Measurements from ENCODE around the gene NRAP.

The NRAP gene

GRCh38 chr10:113686028-113686427 is 22.2 kb upstream of the NRAP start:
- peaks cover 24% of the 10 kb centered on the region for H3K36me3 ChIP-seq
- no peaks in the 10 kb centered on the region for H3K27me3 ChIP-seq
- no peak overlapping the region for H3K9ac ChIP-seq
- H3K4me2 ChIP-seq, result no peak overlapping the region
- peaks cover 73% of the 10 kb centered on the region for H3K9me3 ChIP-seq
- no peaks in the 10 kb centered on the region; the same call in 1 of the 2 replicates for H4K20me1 ChIP-seq
- H3K4me1 ChIP-seq, result peaks cover 20% of the 10 kb centered on the region
- H3K27ac ChIP-seq, result no peak overlapping the region
- no peak overlapping the region for H3K4me3 ChIP-seq
- TF ChIP-seq Cebpa-rat (IDR thresholded peaks at IDR 0.05), result no peak

- H3K4me1 ChIP-seq, result peaks cover 26% of the 10 kb centered on the region
- peaks cover 50% of the 10 kb centered on the region for H3K9me3 ChIP-seq
- no peak overlapping the region for H3K4me2 ChIP-seq
- H3K9ac ChIP-seq, result no peak overlapping the region
- H3K36me3 ChIP-seq, result peaks cover 20% of the 10 kb centered on the region; the same call in 1 of the 2 replicates
- H3K27ac ChIP-seq, result no peak overlapping the region
- no peak overlapping the region for H3K4me3 ChIP-seq
- H4K20me1 ChIP-seq, result no peaks in the 10 kb centered on the region; the same call in 1 of the 2 replicates
- no peak for TF ChIP-seq Cebpa-rat (IDR thresholded peaks at IDR 0.05)
- no peaks in the 10 kb centered on the region for H3K27me3 ChIP-seq
These were observed 19.5 kb upstream of the NRAP start for GRCh38 chr10:113683300-113683699.

DNA sequence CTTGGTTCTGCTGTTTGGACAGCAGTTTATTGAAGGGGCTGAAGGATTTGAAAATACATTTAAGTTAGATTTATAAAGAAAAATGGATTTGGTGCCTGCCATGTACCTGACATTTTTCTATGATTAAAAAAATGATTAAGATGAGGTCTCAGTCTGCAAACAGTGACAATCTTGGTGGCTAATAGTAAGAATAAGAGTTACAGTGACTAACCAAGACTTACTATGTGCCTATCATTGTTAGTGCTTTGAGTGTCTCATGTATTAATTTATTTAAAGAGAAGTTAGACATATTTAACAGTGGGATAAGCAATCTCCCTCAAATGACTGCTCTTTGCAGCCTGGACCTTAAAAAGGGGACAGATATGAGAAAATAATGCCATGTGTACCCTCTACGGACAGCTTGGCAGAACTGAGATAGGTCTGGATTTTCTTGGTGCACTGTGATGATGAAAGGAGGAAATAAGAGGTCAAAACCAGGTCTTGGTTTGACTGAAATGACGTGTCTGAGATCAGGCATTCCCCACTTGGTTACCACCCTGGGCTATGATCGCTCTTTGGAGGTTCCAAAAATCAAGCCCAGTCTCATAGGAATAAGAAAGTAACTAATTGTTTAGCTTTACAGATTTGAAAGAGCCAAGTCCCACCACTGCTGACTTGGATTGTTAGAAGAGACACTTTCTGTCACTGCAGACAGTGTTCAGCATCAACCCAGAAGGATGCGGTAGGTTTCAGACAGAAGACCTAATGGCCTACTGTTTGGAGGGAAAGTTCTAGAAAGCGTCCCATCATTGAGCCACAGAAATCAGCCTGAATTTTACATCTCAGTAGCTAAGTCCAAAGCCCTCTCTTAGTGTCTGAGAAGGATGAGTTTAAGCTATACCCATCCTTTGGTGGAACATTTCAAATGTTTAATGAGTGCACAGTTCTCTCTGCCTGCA is 18.0 kb upstream of the NRAP start:
- Histone ChIP-seq H3K4me2 (peak overlapping the region; percentile 94), H3K4me3 (no peak overlapping the region), H3K27me3 (no peaks in the 10 kb centered on the region), H3K9me3 (peaks cover 36% of the 10 kb centered on the region), H3K36me3 (peaks cover 18% of the 10 kb centered on the region; the same call in 1 of the 2 replicates), H3K9ac (no peak overlapping the region; the same call in 1 of the 2 replicates), H3K4me1 (peaks cover 26% of the 10 kb centered on the region), H4K20me1 (no peaks in the 10 kb centered on the region; the same call in 1 of the 2 replicates), H3K27ac (no peak overlapping the region; the same call in 1 of the 2 replicates)
- TF ChIP-seq Cebpa-rat (IDR thresholded peaks at IDR 0.05), result no peak

DNA sequence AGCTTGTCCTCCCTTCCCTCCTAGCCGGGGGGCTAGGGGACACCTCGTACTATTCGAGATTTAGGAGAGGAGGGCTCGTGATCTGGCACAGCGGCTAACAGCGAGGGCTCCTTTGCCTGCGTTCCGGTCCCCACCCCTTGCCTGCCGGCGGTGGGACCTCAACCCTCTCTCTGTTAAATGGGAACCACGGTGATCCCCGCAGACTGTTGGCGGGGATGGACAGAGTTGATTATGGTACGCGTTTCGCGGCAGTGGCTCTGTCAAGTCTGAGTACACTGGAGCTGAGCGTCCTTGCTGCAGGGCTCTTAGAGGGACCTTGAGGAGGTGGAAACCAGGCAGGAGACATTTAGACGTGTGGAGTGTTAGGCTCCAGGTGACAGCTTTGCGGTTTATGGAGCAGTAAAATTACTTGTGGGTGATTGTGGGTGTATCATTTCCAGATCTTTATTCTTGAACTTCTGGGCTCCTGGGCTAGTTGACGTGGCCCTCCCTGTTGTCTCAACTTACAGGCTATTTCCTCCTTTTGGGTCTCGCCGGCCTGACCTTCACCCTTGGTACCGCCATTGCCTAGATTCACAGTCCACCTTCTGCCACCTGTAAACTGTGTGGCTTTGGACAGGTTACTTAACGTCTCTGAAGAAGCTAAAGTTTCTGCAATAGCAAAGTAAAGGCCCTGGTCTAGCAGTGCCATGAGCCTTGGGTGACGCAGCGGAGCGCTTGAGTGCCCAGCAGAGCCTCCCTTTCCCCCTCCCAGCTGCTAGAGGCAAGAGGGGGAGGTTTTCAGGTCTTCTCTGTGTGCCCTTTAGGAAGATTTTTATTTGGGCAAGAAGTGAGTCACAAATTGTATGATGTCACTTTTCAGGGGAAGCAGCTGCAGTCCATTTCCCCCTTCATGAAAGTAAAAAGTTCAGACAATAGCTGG is 16.6 kb upstream of the NRAP start:
- peak overlapping the region; percentile 87 for H3K9ac ChIP-seq
- H3K4me3 ChIP-seq, result peak overlapping the region; percentile 96
- H3K27me3 ChIP-seq, result no peaks in the 10 kb centered on the region
- H3K4me1 ChIP-seq, result peaks cover 26% of the 10 kb centered on the region
- peak overlapping the region; percentile 85 for H3K27ac ChIP-seq
- H3K4me2 ChIP-seq, result peak overlapping the region; percentile 94
- peaks cover 14% of the 10 kb centered on the region; the same call in 1 of the 2 replicates for H3K36me3 ChIP-seq
- peaks cover 24% of the 10 kb centered on the region for H3K9me3 ChIP-seq
- TF ChIP-seq Cebpa-rat (IDR thresholded peaks at IDR 0.05), result no peak
- no peaks in the 10 kb centered on the region; the same call in 1 of the 2 replicates for H4K20me1 ChIP-seq

DNA sequence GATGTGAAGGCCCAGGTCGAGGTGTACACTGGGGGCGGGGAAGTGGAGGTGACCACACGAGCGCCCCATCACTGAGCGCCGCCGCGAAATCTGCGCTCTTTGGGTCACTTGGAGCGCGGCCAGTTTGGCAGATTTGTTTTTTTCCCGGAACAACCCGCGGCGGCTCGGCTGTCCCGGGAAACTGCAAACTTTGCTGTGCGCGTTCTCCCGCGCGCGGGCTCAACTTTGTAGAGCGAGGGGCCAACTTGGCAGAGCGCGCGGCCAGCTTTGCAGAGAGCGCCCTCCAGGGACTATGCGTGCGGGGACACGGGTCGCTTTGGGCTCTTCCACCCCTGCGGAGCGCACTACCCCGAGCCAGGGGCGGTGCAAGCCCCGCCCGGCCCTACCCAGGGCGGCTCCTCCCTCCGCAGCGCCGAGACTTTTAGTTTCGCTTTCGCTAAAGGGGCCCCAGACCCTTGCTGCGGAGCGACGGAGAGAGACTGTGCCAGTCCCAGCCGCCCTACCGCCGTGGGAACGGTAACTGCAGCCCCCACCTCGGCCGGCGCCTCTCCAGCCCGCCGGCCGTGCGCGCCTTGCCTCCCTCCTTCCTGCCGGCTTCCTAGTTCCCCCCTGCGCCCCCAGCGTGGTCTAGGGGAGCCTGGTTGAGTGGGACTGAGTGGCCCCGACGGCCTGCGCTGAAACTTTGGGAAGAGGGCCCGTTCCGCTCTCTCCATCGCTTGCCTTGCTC is 15.8 kb upstream of the NRAP start, which contains the start of gene CASP7:
TSS of gene CASP7 (plus strand) at position 450 of the 727 bp plus-strand sequence. CDS start 17,582 bp downstream, outside the sequence.
- Histone ChIP-seq H3K9me3 (peaks cover 18% of the 10 kb centered on the region), H3K4me2 (peak within 1 kb of the TSS; percentile 94), H3K4me1 (peaks cover 26% of the 10 kb centered on the region), H4K20me1 (no peaks in the 10 kb centered on the region; the same call in 1 of the 2 replicates), H3K27ac (peak within 1 kb of the TSS; percentile 85), H3K27me3 (no peaks in the 10 kb centered on the region), H3K36me3 (peaks cover 12% of the 10 kb centered on the region; the same call in 1 of the 2 replicates), H3K9ac (peak within 1 kb of the TSS; percentile 87), H3K4me3 (peak within 1 kb of the TSS; percentile 96)
- TF ChIP-seq Cebpa-rat (IDR thresholded peaks at IDR 0.05), result no peak

DNA sequence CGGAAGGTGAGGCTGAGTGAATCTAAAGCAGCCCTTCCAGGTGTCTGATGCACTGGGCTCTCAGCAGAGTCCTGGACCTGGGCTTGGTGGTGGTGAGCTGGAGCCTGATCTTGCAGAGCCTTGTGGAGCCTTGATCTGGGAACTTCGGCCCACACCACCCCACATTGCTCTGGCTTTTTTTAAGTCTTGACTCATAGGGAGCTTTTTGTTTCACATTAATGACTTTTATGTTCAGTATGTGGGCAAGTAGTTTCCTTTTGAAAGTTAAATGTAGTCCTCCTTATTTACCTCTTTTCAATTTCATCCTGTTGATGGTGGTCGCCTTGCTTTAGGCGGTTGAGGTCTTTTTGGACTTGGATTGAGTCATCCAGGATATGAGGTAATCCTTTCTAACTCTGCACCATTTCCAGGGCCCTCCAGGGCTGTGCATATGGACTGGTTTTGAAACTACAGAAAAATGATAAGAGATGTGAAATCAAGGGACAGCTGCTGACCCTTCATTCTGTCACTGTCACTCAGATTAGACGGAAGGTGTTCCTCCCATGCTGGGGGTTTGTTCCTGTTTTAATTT is 2.9 kb upstream of the NRAP start:
- Histone ChIP-seq H3K36me3 (no peaks in the 10 kb centered on the region), H3K27ac (no peak overlapping the region), H3K4me3 (no peak overlapping the region), H3K9ac (no peak overlapping the region), H3K4me2 (0 out of 2 replicates have a peak overlapping the region, but pooled peaks have one; percentile 6), H3K27me3 (no peaks in the 10 kb centered on the region), H4K20me1 (no peaks in the 10 kb centered on the region), H3K4me1 (no peaks in the 10 kb centered on the region; the same call in 1 of the 2 replicates), H3K9me3 (peaks cover 14% of the 10 kb centered on the region)
- TF ChIP-seq Cebpa-rat (IDR thresholded peaks at IDR 0.05), result no peak

- Histone ChIP-seq H3K27ac (no peak overlapping the region), H3K9ac (no peak overlapping the region), H3K36me3 (no peaks in the 10 kb centered on the region), H3K9me3 (peaks cover 9% of the 10 kb centered on the region), H3K4me1 (no peaks in the 10 kb centered on the region; the same call in 1 of the 2 replicates), H4K20me1 (no peaks in the 10 kb centered on the region), H3K4me2 (no peak overlapping the region), H3K4me3 (no peak overlapping the region), H3K27me3 (no peaks in the 10 kb centered on the region)
- no peak for TF ChIP-seq Cebpa-rat (IDR thresholded peaks at IDR 0.05)
These were observed 2.0 kb upstream of the NRAP start for GRCh38 chr10:113665806-113666354.

DNA sequence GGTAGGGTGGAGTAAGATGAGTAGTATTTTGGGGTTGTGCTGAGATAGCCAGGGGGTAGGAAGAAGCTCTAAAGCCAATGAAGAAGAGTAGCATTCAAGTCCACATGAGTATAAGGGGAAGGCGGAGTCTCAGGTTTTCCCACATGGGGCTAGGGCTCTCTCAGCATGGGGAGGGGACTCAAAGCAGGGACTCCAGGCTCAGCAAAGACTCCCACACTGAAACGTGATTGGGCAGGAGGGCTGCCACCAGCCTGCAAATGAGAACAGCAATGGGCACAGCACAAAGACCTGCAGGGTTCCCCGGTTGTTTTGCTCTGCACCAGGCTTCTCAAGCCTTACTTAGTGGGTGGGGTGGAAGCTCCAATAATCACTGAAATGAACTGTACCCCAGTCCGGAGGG is 1.5 kb upstream of the NRAP start:
- Histone ChIP-seq H3K36me3 (no peaks in the 10 kb centered on the region), H3K4me1 (no peaks in the 10 kb centered on the region; the same call in 1 of the 2 replicates), H4K20me1 (no peaks in the 10 kb centered on the region), H3K27ac (no peak overlapping the region), H3K9me3 (peaks cover 4% of the 10 kb centered on the region), H3K4me3 (no peak overlapping the region), H3K9ac (no peak overlapping the region), H3K27me3 (no peaks in the 10 kb centered on the region), H3K4me2 (no peak overlapping the region)
- TF ChIP-seq Cebpa-rat (IDR thresholded peaks at IDR 0.05), result no peak

Data from BLaER1 (cell line).